Skin of body (tissue), 2 donors: Measurements from ENCODE around the gene RIMBP2. TPM values are rescaled to one million over a fixed set of nuclear protein-coding genes. Genes with fewer than 3 reads are reported as not detected.
A peak's percentile ranks its signal among the peaks of the same experiment; 100 is the strongest.

Source experiments
- DNase-seq: peaks from one replicate; lab custom pipeline; 2025; lab: John Stamatoyannopoulos, UW
- total RNA-seq: library from RNA; depleted of rRNA; stranded (reverse); fragments of >200 nt; gene quantifications from one replicate; pipeline ENCODE4 v1.2.3, GENCODE V29; 2014

The RIMBP2 gene
- total RNA-seq, 1 donor from 2014 or later = 5.8 TPM

DNA sequence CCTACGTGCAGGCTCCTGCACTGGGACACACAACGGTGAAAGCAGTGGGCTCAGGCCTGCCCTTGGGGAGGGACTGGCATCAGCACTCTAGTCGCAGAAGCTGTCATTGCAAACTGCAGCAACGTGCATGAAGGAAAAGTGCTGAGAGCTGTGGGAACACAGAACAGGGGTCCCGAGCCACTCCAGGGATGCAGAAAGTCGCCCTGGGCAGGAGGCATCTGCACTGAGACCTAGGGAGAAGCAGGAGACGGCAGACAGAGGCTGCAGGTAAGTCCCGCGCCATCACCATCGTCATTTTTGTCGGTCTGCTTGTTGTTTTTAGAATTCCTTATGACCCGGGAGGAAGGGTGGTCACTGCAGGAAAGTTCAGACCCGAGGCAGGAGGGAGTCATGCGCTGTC is 21.6 kb upstream of the RIMBP2 start:
- DNase-seq = no peak

DNA sequence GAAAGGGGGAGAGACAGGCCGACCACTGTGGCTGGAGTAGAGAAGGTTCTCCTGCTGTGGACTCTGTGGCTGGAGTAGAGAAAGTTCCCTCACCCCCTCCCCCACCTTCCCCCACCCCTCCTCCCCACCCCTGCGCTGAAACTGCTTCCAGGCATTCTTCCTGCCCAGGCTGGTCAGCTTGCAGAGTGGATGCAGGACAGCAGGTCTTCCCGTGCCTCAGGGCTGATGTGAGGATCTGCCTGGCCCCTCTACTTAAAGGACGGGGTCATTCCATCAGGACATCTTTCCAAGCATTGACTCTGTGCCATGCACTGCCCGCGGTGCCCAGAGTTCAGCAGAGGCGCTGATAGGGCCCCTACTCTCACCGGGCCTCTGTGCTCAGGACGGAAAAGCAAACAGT is 13.2 kb upstream of the RIMBP2 start:
- no peak for DNase-seq

DNA sequence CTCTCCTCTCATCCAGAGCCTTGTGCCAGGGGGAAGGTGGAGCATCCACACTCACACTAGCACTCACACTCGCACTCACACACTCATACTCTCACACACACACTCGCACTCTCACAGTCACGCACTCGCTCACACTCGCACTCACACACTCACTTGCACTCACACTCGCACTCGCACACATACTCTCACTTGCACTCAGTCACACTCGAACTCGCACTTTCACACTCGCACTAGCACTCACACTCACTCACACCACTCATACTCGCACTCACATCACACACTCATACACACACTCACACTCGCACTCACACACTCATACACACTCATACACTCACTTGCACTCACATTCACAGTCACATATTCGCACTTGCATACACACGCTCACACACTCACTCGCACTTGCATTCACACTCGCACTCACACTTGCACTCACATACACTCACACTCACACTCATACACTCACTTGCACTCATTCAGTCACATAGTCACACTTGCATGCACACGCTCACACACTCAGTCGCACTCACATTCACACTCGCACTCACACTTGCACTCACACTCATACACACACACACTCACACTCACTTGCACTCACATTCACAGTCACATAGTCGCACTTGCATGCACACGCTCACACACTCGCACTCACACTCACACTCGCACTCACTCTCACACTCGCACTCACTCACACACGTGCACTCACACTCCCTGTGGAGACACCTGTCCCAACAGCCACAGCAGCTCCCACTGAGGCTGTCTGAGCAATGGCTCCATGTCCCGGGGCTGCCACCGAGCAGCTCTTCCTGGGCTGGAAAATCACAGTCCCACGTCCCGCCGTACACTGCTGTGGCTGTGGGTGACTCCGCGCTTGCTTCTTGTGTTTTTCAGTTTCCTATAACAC is 12.3 kb upstream of the RIMBP2 start:
- DNase-seq = no peak

DNA sequence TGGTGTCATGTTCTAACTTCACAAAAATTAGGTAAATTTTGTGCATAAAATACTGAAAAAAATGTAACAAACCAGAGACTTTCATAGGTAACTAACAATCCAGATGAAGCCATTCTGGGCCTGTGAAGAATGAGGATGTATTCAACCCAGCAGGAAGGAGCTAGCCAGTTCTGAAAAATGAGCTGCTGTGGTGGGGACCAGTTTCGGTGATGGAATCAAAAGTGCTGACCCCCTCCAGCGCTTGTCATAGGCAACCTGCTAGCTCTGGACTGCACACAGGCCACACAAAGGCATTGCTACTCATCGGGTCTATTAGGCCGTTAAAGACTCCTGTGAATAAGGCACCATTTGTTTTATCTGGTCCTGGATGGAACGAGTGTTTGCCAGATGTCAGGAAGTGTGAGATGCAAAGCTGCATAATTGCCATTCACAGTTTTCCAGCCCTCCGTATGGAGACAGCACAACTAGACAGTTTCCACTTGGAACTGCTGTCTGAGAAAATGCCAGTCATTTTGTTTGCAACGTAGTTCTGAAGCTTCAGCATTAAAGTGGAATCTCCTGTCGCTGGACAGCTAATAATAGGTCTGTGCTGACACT is 3.3 kb upstream of the RIMBP2 start:
- peak; percentile 50 for DNase-seq

DNA sequence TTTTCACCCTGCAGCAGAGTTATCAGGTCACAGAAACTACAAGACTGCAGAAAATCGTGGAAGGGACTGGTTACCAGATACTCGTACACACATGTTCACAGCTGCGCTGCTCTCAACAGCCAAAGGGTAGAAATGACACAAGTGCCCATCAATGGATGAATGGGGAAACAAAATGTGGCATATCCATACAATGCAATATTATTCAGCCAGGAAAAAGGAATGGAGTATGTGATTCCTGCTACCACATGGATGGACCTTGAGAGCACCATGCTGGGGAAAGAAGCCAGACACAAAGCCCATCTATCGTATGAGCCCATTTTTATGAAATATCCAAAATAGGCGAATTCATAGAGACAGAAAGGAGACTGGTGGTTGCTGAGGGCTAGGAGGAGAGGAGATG is 1.7 kb upstream of the RIMBP2 start:
- no peak for DNase-seq

DNA sequence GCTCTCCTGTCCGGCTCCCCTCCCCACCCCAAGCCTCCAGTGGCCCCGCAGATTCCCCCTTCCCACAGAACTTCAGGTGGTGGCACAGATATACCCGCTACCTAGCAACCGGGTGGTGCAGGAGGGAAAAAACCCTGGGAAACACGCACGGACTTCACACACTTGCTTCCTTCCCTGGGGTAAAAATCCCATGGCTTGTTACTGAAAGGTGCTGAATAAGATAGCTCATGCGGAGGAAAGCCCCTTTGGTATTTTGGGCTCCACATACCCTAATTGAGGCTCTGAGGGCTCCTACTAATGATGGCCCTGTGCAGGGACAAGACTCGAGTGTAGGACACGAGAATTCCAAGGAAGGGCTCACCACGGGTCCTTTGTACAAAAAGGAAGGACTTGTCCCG is 869 bp upstream of the RIMBP2 start:
- no peak for DNase-seq

DNA sequence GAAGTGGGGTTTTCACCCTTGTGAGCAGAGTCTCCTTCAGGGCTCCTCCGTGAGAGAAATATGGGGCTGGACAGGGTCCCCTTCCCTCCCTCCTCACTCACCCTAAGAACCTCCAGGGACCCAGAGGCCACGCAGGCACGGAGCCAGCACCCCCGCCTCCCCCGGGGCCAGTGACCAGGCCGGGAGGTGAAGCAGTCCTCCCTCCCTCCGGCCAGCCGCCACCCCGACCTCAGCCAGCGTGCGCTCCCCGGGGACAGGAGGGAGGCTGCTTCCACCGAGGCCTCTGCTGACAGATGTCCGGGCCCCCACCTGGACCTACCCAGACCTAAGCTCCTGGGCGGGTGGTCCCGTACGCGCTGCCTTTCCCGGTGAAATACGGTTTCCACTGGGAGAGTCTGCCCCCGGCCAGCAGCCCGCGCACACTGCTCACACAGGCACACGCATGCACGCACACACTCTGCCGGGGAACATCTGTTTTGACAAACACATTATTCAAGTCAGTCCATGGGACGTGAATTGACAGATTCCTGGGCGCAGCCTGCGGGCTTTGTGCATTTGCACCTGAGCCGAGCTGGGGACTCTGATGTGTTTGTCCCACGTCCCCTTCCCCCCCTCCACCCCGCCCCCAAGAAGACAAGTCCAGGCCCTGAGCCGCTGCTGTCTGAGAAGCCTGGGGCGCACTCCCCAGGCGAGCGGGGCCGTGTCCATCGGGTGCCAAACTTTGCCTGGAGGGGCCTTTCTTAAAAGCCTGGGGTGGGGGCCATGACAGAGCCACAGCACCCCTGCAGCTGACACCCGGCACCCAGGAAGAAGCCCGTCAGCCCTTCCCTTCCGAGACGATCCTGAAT is 725 bp downstream of the RIMBP2 start:
- peak; percentile 7 for DNase-seq

DNA sequence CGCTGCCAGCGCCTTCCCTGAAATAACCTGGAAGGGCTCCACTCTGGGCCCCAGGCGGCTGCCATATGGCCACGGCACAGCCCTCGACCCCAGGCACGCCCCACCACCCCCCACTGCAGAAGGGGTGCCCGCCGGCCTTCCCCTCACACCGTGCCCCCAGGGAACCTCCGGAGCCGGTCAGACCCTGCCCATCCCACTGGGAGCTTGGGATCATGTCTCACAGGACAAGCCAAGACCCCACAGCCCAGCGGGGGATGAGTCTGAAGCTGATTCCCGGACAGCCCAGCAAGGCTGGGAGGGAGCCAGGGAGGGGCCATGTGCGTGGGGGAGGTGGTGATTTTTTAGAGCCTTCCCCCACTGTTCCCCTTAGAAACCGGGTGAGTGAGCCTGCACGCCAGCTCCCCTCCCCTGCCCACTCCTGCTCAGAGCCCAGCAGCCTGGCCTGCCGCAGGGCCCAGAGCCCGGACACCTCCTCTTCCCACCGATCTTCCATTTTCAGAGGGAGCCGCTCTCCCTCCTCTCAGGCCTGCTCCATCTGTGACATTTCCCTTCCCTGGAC is 1.4 kb downstream of the RIMBP2 start:
- DNase-seq = no peak

DNA sequence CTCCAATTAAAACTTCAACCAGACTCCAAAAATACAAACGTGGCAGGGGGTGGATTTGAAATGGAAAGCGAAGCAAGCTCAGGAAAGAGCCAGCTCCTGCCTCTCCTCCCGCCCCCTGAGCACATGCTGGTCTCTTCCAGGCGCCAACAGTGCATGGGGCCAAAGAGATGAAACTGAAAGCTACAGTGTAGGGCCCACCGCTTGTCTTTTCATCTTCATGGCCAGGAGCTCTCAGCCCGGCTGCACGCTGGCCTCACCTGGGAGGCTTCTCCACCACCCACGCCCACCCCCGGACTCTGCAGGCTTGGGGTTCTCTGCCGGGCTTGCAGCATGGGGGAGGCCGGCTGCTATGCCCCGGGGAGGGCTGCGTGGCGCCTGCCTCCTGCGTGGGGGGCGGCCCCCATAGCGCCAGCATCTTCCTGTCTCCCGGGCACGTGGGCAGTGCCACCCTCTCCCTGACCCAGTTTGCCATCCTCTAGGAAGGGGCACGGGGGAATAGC is 2.0 kb downstream of the RIMBP2 start:
- no peak for DNase-seq

DNA sequence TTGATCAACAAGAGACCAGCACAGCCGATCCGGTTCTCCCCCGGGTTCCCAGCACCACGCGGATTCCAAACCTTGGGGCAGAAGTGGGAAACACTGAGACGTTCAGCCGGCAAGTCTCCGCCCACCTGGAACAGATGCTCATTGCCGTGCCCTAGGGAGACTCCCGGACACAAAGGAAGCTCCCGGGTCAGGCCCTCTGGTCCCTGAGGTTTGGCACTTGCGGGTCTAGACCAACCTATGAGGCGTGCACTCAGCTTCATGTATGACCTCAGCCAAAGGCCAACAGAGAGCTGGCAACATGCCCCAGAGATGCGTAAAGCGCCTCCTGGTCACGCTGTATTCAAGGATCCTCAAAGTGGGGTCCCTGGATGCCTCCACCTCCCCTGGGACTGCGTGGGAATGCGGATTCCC is 2.5 kb downstream of the RIMBP2 start:
- DNase-seq = no peak

DNA sequence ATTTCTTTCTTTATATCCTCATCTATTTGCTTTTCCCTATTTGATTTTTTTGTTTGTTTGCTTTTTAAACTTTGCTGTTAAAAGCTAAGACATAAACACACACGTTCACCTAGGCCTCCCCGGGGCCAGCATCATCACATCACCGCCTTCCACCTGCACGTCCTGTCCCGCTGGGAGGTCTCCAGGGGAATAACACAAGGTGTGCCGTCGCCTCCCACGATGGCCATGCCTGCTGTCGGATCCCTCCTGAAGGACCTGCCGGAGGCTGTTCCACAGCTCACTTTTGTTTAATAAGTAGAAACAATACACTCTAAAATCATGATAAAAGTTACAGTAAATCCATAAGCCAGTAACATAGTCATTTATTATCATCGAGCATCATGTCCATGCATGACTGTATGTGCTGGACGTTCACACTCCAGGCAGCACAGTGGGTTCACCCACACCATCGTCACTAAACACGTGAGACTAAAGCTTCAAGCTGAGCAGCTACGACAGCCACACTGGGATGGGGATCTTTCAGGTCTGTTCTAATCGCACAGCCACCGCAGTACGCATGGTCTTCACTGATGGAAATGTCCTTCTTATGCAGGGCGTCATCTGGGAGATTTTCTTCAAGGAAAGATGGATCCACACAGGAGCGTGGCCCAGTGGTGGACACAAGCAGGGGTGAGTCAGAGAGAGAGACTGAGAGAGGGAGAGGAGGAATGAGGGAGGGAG is 3.6 kb downstream of the RIMBP2 start:
- no peak for DNase-seq

DNA sequence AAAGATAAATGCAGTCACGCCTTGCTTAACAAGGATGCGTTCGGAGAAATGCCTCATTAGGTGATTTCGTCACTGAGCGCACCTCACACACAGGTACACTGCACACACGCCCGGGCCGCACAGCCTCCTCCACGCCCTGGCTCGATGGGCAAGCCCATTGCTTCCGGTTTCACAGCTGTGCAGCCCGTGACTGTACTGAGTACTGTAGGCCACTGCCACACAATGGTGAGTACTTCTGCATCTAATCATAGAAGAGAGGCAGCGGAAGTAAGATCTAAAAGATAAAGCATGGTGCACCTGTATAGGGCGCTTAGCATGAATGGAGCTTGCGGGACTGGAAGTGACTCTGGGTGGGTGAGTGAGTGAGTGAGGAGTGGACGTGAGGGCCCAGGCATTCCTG is 4.3 kb downstream of the RIMBP2 start:
- no peak for DNase-seq

DNA sequence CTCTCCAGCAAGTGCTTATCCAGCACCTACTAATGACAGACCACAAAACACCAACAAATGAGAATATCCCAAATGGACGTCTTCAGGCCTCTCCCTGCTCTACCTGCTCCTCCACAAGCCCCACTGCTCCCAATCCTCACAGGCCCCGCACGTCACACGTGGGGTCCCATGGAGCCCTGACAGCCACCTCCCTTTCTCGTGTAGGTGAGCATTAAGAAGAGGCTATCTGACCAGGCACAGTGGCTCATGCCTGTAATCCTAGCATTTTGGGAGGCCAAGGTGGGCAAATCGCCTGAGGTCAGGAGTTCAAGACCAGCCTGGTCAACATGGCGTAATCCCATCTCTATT is 5.4 kb downstream of the RIMBP2 start:
- no peak for DNase-seq

DNA sequence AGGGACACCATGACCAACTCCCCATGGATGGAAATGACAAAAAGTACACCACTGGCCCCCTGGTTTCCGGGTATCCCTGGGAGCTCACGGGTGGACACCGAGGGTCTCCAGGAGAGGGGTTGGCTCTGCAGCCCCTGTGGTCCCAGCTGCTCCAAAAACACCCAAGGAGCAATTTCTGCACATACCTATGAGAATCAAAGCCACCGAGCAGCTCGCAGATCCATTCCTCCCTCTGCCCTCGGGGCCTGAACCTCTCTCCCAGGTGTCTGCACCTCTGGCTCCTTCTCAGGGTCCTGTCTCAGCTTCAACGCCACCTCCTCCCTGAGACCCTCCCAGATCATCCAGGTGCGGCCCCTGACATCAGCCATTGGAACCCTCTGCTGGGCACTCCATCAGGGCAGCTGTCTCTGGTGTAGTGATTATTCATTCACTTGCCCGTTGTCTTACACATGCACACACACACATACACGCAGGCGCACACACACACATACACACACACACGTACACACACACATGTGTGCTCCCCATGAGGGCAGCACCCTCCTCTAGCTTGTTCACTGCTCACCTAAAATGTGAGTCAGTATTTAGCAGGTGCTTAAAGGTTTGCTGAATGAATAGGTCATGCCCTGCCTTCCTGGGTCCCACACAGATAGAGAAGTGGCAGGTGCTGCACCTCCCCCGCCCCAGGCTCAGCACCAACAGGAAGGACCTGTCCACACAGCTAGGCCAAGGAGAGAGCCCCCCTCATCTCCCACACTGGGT is 5.9 kb downstream of the RIMBP2 start:
- DNase-seq = no peak

DNA sequence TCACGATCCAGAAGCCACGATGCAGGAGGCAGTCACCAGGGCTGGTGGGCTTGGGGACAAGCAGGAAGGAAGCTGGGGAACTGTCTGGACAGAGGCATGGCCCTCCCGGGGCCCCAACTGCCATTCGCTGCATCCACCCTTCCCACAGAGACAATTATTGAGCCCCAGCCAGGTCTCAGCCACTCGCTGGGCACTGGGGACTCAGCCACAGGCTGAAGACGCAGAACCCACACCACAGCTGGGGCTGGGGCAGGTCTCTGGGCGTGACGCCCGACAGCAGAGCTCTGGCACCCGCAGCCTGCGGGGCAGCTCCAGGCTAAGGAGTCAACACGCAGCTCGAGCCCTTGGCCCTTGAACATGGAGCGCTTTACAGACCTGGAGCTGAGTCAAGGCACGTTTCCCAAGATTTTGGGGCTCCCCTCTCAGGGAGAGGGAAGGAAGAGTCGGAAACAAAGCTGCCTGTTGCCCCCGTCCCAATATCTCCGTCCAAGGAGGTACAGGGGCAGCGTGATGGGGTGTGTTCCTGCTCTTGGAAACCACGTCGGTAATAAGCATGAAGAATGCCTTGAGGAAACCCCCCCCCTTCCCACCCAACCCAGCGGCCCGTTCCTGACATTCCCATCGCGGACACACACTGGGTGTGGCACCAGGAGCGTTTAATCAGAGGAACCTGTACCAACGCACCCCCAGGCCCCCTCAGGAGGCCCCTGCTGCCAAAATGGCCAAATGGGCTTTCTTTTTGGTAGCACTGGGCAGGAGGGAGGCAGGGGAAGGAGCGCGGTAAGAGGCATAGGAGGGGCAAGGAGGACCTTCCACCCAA is 6.7 kb downstream of the RIMBP2 start:
- no peak for DNase-seq

DNA sequence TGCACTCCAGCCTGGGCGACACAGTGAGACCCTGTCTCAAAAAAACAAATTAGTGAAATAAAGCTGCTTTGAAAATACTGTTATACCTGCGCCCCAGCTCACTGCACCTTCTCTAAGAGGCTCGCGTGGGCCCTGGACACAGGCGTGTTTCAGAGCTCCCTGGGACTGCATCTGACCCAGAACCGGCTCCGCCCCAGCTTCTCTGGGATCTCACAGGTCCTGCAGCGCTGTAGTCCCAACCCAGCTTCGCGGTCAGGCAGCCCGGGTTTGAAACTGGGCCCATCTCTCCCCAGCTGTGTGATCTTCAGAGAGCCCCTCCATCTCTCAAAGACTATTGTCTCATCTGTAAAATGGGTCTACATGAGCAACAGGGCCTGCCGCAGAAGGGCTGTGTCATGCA is 7.5 kb downstream of the RIMBP2 start:
- no peak for DNase-seq

DNA sequence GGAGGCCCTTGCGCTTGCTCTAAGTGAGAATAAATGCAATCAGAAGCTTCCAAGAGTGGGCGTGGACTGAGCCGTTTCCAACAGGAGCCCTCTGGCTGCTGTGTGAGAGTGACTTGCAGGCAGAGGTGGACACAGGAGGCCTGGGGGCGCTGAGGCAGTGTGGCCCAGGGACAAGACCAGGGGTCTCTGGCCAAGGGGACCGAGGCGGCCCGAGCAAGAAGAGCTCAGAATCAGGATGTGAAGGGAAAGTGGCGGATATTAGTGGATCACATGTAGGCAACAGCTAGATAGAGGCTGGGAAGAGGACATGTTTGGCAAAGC is 8.6 kb downstream of the RIMBP2 start:
- no peak for DNase-seq

DNA sequence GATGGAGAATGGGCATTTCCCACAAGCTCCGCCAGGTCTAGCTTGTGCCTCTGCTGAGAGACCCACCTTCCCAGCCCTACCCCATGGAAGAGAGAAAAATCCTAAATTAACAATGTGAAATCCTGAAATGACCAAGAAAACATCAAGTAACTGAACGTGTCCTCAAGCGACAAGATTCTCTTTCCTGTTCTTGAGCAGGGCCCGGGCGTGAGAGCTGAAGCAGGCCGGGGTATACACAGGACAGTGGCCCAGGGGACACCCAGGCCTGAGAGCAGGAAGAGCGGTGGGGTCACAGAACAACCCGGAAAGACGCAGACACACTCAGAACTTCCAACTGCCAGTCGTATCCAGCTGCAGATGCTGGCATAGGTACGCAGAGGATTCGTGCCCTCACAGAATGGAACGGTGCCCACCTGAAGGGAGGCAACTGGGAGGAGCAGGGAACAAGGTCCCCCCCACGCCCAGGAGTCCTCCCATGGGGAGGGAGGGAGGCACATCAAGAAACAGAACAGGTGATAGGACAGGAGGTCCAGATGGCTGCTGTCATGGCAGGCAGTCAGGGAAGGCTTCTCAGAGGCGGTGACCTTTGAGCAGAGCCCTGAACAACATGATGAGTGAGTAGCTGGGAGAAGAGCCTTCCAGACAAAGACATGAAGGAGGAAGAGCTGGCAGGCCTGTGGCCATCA is 9.1 kb downstream of the RIMBP2 start:
- DNase-seq = no peak

DNA sequence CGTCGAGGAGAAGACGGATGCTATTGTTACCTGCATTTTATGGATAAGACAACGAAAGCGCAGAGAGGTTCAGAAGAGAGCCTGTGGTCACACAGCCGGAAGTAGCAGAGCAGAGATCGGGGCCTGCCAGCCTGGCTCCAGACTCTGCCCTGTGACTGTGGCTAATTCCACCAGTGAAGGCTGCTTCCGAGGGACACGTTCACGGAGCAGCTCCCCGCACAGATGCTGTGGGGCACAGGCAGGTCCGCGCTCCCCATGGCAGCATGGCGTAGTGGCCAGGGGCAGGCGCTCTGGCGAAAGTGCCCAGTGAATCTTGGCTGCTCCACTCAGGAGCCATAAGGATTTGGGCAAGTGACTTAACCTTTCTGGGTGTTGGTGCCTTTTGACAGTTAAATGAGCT is 9.8 kb downstream of the RIMBP2 start:
- DNase-seq = no peak
